Gastrocnemius medialis (tissue), 4 donors: ENCODE results near the gene SPG11. TPM values are rescaled to one million over a fixed set of nuclear protein-coding genes. Genes with fewer than 3 reads are reported as not detected.
"Not testable (repeated sequence)": the region's sequence is repeated elsewhere in the genome, so short reads cannot be mapped to it uniquely, and the experiment has no call there.

Experiments used
- ATAC-seq, 2 donors: fragments of 150-250 bp; one replicate each; pipeline ENCODE4 v1.9.1; 2016
- DNase-seq, 2 donors: peaks; one replicate each; pipeline ENCODE4 v3.0.0-alpha.2; 2019
- H3K27ac ChIP-seq, 4 donors: fragments of 200-600 bp; sonication (generic); 1 replicate in 1 of 4; 2 replicates in 3 of 4; pipeline ENCODE4 v1.5.1; 2016 to 2018; ENCODE audit warnings: mild to moderate bottlenecking in 2 of 4, moderate library complexity in 1 of 4
- H3K27me3 ChIP-seq, 3 donors: fragments of 200-600 bp; sonication (generic) in 2 of 3; 1 replicate in 1 of 3; 2 replicates in 2 of 3; pipeline versions ENCODE4 v1.5.1 to v1.6.0; 2016 to 2019; ENCODE audit warnings: mild to moderate bottlenecking in 1 of 3, moderate library complexity in 1 of 3
- H3K36me3 ChIP-seq, 2 donors: fragments of 200-600 bp; sonication (generic) in 1 of 2; one replicate each; pipeline ENCODE4 v1.5.1; 2017 to 2018
- H3K4me1 ChIP-seq, 2 donors: fragments of 200-600 bp; sonication (generic) in 1 of 2; one replicate each; pipeline ENCODE4 v1.5.1; 2016 to 2017; ENCODE audit warnings: mild to moderate bottlenecking in 2 of 2
- H3K4me3 ChIP-seq, 4 donors: fragments of 200-600 bp; sonication (generic) in 3 of 4; 1 replicate in 1 of 4; 2 replicates in 3 of 4; pipeline ENCODE4 v1.5.1; 2016 to 2019; ENCODE audit warnings: mild to moderate bottlenecking in 2 of 4
- H3K9me3 ChIP-seq, 3 donors: fragments of 200-600 bp; sonication (generic) in 2 of 3; 1 replicate in 1 of 3; 2 replicates in 2 of 3; pipeline ENCODE4 v1.5.1; 2016 to 2019
- CTCF ChIP-seq, 5 experiments: fragments of 450-650 bp in 3 of 5; fragments of 200-600 bp in 2 of 5; sonication (generic) in 2 of 5; IDR thresholded peaks in 4 of 5; conservative IDR thresholded peaks in 1 of 5; 1 replicate in 4 of 5; 2 replicates in 1 of 5; pipeline ENCODE4 v1.5.1; 2016 to 2019; ENCODE audit warnings: antibody characterized with exemption in 5 of 5, mild to moderate bottlenecking in 3 of 5, moderate library complexity in 3 of 5
- POLR2A ChIP-seq, 2 donors: fragments of 450-650 bp; IDR thresholded peaks; one replicate each; pipeline ENCODE4 v1.6.1; 2017; ENCODE audit warnings: antibody characterized with exemption in 2 of 2, mild to moderate bottlenecking in 2 of 2, moderate library complexity in 2 of 2
- in situ Hi-C, 4 donors: fragments of 200-750 bp; cut with MboI; loops; one replicate each; pipeline versions ENCODE4 v1.15.0 to v1.8.0; 2017; ENCODE audit warnings: low sequenced_read_pairs in 4 of 4
- intact Hi-C: fragments of 100-400 bp; cut with DNase I; formaldehyde crosslinking; loops from one replicate; pipeline ENCODE4 v1.15.1; 2023; ENCODE audit warnings: low total_unique reads
- total RNA-seq, 4 donors: library from RNA; depleted of rRNA; stranded (reverse); fragments of >200 nt; gene quantifications; one replicate each; pipeline versions ENCODE4 v1.1.0 to v1.2.3, GENCODE V29; 2016

Gene SPG11
- total RNA-seq, 4 donors from 2014 or later, result 32.8 to 51.7 (median 43.2) TPM

- no peak overlapping the region for H3K27ac ChIP-seq
- DNase-seq (no peak), ATAC-seq (no peak)
- peaks cover 0 to 8% of the 10 kb centered on the region in 2 donors for H3K4me1 ChIP-seq
- no peaks in the 10 kb centered on the region for H3K9me3 ChIP-seq
- TF ChIP-seq POLR2A (IDR thresholded peaks at IDR 0.05) (no peak), CTCF (IDR thresholded peaks at IDR 0.05 in 4 of 5, conservative IDR thresholded peaks at IDR 0.05 in 1 of 5) (no peak)
- H3K4me3 ChIP-seq, result no peak overlapping the region
- H3K27me3 ChIP-seq, result no peaks in the 10 kb centered on the region
- H3K36me3 ChIP-seq, result no peaks in the 10 kb centered on the region
- intact Hi-C loops (no loop called here), in situ Hi-C loops (loop anchor here in 1 of 4 donors (25.0 kb wide), 1 partner anchor 919 kb away; the partner anchor contains the start of genes ELL3 and SERF2)
Measured at GRCh38 chr15:44705986-44706385, 42.5 kb upstream of the SPG11 start.

GRCh38 chr15:44700676-44701075 is 37.2 kb upstream of the SPG11 start:
- H3K27ac ChIP-seq, H3K27me3 ChIP-seq, H3K4me1 ChIP-seq, H3K36me3 ChIP-seq, H3K9me3 ChIP-seq, intact Hi-C loops, H3K4me3 ChIP-seq, ATAC-seq, DNase-seq: not testable (repeated sequence)
- in situ Hi-C loops, result loop anchor here in 1 of 4 donors (25.0 kb wide), 1 partner anchor 913 kb away; the partner anchor contains the start of genes ELL3 and SERF2

GRCh38 chr15:44698641-44699040 is 35.2 kb upstream of the SPG11 start:
- intact Hi-C loops (no loop called here), in situ Hi-C loops (no loop called here)
- Histone ChIP-seq H3K27me3 (peaks cover 0 to 4% (median 0%) of the 10 kb centered on the region in 3 donors), H3K9me3 (no peaks in the 10 kb centered on the region), H3K36me3 (no peaks in the 10 kb centered on the region), H3K4me3 (no peak overlapping the region), H3K4me1 (no peaks in the 10 kb centered on the region), H3K27ac (no peak overlapping the region)
- no peak for ATAC-seq
- DNase-seq, result no peak
- TF ChIP-seq CTCF (IDR thresholded peaks at IDR 0.05 in 4 of 5, conservative IDR thresholded peaks at IDR 0.05 in 1 of 5) (no peak), POLR2A (IDR thresholded peaks at IDR 0.05) (no peak)

GRCh38 chr15:44697014-44697413 is 33.6 kb upstream of the SPG11 start:
- no peak for TF ChIP-seq CTCF (IDR thresholded peaks at IDR 0.05 in 4 of 5, conservative IDR thresholded peaks at IDR 0.05 in 1 of 5)
- TF ChIP-seq POLR2A (IDR thresholded peaks at IDR 0.05), result no peak
- ATAC-seq, result no peak
- in situ Hi-C loops, result no loop called here
- H3K27me3 ChIP-seq, result peaks cover 0 to 4% (median 0%) of the 10 kb centered on the region in 3 donors
- H3K9me3 ChIP-seq, result no peaks in the 10 kb centered on the region
- H3K36me3 ChIP-seq, result no peaks in the 10 kb centered on the region
- H3K4me1 ChIP-seq, result no peaks in the 10 kb centered on the region
- DNase-seq, result no peak
- no peak overlapping the region for H3K27ac ChIP-seq
- intact Hi-C loops, result no loop called here
- no peak overlapping the region for H3K4me3 ChIP-seq

- H3K4me1 ChIP-seq, result no peaks in the 10 kb centered on the region
- no peaks in the 10 kb centered on the region for H3K9me3 ChIP-seq
- no peak overlapping the region for H3K27ac ChIP-seq
- H3K36me3 ChIP-seq, result no peaks in the 10 kb centered on the region
- intact Hi-C loops (no loop called here), in situ Hi-C loops (no loop called here)
- DNase-seq, result no peak
- no peak for ATAC-seq
- H3K4me3 ChIP-seq, result no peak overlapping the region
- TF ChIP-seq CTCF (IDR thresholded peaks at IDR 0.05 in 4 of 5, conservative IDR thresholded peaks at IDR 0.05 in 1 of 5) (no peak), POLR2A (IDR thresholded peaks at IDR 0.05) (no peak)
- peaks cover 0 to 1% (median 0%) of the 10 kb centered on the region in 3 donors for H3K27me3 ChIP-seq
Measured at GRCh38 chr15:44695294-44695693, 31.8 kb upstream of the SPG11 start.
